ENCODE data around the gene MYCBP2. TPM values are rescaled to one million over a fixed set of nuclear protein-coding genes. Genes with fewer than 3 reads are reported as not detected.
"Not testable (repeated sequence)": the region's sequence is repeated elsewhere in the genome, so short reads cannot be mapped to it uniquely, and the experiment has no call there.

MYCBP2 gene
- total RNA-seq, 1 donor from 2014 or later, result 191 TPM

DNA sequence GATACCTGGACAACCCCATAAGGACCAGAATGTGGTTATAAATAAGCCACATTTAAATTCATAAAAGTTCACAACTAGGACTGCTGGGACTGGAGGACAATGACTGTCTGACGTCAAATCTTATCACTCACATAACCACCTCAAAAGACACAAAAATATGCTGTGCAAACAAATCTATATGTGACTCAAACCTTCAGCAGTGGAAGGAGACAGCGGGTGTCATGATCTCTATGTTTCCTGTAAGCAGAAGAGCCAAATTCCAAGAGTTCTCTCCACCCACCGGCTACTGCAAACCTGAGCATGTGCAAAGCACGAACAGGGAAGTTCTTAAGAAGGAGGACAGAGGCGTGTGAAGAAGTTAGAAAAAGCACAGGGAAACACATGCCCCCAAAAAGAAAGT is 113.2 kb downstream of the MYCBP2 start:
- Histone ChIP-seq H3K27me3 (no peaks in the 10 kb centered on the region), H3K4me1 (no peaks in the 10 kb centered on the region), H3K27ac (no peak overlapping the region), H3K9me3 (no peaks in the 10 kb centered on the region), H3K4me3 (no peak overlapping the region), H3K36me3 (peaks cover 0 to 40% of the 10 kb centered on the region in 2 donors)
- TF ChIP-seq POLR2A (IDR thresholded peaks at IDR 0.05), result no peak
- TF ChIP-seq POLR2AphosphoS5 (IDR thresholded peaks at IDR 0.05; ENCODE audit: insufficient read depth in 1 of 2, low read depth in 1 of 2), result no peak
- TF ChIP-seq, protein P1, sequence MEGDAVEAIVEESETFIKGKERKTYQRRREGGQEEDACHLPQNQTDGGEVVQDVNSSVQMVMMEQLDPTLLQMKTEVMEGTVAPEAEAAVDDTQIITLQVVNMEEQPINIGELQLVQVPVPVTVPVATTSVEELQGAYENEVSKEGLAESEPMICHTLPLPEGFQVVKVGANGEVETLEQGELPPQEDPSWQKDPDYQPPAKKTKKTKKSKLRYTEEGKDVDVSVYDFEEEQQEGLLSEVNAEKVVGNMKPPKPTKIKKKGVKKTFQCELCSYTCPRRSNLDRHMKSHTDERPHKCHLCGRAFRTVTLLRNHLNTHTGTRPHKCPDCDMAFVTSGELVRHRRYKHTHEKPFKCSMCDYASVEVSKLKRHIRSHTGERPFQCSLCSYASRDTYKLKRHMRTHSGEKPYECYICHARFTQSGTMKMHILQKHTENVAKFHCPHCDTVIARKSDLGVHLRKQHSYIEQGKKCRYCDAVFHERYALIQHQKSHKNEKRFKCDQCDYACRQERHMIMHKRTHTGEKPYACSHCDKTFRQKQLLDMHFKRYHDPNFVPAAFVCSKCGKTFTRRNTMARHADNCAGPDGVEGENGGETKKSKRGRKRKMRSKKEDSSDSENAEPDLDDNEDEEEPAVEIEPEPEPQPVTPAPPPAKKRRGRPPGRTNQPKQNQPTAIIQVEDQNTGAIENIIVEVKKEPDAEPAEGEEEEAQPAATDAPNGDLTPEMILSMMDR (IDR thresholded peaks at IDR 0.05), result no peak
- intact Hi-C loops (cut with DNase I), result no loop called here
- no peak for DNase-seq (ENCODE audit: extremely low spot score in 2 of 2)

DNA sequence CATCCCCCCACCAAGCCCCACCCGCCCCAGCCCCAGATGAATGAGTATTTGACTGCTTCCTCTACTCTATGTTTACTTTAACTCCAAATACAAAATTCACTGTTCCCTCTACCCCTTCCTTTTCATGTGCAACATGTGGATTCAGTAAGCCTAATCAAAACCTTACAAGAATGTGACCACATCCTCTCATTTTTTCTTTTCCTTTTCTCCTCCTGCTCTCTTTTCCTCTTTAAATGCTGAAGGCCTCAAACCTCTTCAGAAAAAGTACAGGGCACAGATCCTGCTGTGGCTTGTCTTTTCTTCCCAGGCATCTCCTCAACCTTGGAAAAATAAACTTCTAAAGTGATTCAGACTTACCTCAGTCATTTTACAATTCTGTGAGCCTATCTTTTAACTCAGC is 119.0 kb downstream of the MYCBP2 start:
- peaks cover 0 to 27% of the 10 kb centered on the region in 2 donors for H3K36me3 ChIP-seq
- intact Hi-C loops (cut with DNase I), result no loop called here

DNA sequence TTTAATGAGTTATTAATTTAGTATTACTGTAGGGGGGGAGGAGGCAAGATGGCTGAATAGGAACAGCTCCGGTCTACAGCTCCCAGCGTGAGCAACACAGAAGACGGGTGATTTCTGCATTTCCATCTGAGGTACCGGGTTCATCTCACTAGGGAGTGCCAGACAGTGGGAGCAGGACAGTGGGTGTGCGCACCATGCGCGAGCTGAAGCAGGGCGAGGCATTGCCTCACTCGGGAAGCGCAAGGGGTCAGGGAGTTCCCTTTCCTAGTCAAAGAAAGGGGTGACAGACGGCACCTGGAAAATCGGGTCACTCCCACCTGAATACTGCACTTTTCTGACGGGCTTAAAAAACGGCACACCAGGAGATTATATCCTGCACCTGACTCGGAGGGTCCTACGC is 127.9 kb downstream of the MYCBP2 start:
- H3K27me3 ChIP-seq; H3K27ac ChIP-seq; H3K9me3 ChIP-seq; H3K4me1 ChIP-seq; intact Hi-C loops (cut with DNase I); DNase-seq (ENCODE audit: extremely low spot score in 2 of 2); H3K4me3 ChIP-seq: not testable (repeated sequence)
- peaks cover 0 to 15% of the 10 kb centered on the region in 2 donors for H3K36me3 ChIP-seq

More for the DNA sequence above, 119.0 kb downstream of the MYCBP2 start:
- H3K27ac ChIP-seq, result no peak overlapping the region
- TF ChIP-seq POLR2AphosphoS5 (IDR thresholded peaks at IDR 0.05; ENCODE audit: insufficient read depth in 1 of 2, low read depth in 1 of 2), result no peak
- no peak for TF ChIP-seq POLR2A (IDR thresholded peaks at IDR 0.05)
- TF ChIP-seq, protein P1 (IDR thresholded peaks at IDR 0.05), result no peak
- H3K27me3 ChIP-seq, result no peaks in the 10 kb centered on the region
- no peaks in the 10 kb centered on the region for H3K9me3 ChIP-seq
- H3K4me1 ChIP-seq, result no peaks in the 10 kb centered on the region
- no peak for DNase-seq (ENCODE audit: extremely low spot score in 2 of 2)
- no peak overlapping the region for H3K4me3 ChIP-seq

DNA sequence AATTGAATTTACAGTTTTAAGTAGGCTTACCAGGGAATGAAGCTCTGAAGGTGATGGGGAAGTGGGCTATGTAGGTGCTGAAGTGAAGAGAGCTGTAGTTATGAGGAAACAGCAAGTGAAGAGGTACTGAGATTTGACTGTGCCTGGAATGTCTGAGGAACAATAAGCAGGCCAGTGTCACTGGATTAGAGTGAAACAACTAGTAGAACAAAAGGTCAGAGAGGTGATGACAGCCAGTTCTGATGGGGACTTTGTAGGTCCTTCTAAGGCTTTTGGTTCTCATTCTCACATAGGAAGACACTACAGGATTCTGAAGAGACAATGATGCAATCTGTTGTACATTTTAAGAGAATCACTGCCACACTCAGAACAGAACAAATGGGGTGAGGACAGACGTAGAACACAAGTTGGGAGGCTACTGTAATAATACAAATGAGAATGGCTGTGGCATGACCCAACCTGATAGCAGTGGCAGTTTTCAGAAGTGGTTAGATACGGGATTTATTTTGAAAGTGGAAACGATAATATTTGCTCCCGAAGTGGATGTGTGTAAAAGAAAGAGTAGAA is 130.8 kb downstream of the MYCBP2 start:
- Histone ChIP-seq H3K4me1 (no peaks in the 10 kb centered on the region), H3K4me3 (no peak overlapping the region), H3K27me3 (no peaks in the 10 kb centered on the region), H3K36me3 (peaks cover 0 to 15% of the 10 kb centered on the region in 2 donors), H3K27ac (no peak overlapping the region), H3K9me3 (no peaks in the 10 kb centered on the region)
- TF ChIP-seq POLR2A (IDR thresholded peaks at IDR 0.05), result no peak
- TF ChIP-seq, protein P1 (IDR thresholded peaks at IDR 0.05), result no peak
- TF ChIP-seq POLR2AphosphoS5 (IDR thresholded peaks at IDR 0.05; ENCODE audit: insufficient read depth in 1 of 2, low read depth in 1 of 2), result no peak
- intact Hi-C loops (cut with DNase I), result no loop called here
- DNase-seq (ENCODE audit: extremely low spot score in 2 of 2), result no peak

DNA sequence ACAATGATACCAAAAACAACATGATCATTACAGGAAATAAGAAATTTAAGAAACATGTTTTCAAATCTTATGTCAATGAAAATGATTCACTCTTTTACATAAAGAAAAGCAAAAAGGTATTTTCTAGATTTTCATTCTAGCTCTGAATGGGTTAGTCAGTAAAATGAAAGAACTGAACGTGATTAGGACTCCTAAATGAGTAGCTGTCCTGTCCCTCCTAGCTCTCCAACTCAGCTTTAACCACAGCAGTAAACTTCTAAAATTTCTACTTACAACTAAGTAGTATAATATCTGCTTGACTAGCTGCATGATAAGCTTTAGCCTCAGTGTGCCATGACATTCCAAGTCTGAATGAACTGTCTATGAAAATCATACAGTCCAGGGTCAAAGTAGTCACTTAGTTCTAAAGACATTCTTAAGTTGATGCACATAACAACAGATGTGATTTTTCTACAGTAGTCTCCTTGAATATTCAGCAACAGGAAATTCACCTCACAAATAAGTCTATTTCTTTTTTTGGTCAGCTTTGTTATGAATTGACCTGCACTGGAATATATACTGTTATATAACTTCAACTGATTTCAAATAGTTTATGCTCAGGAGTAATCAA is 136.4 kb downstream of the MYCBP2 start:
- H3K27ac ChIP-seq, result no peak overlapping the region
- H3K4me1 ChIP-seq, result no peaks in the 10 kb centered on the region
- DNase-seq (ENCODE audit: extremely low spot score in 2 of 2), result no peak
- TF ChIP-seq POLR2A (IDR thresholded peaks at IDR 0.05) (no peak), POLR2AphosphoS5 (IDR thresholded peaks at IDR 0.05; ENCODE audit: insufficient read depth in 1 of 2, low read depth in 1 of 2) (no peak)
- TF ChIP-seq, protein P1 (IDR thresholded peaks at IDR 0.05), result no peak
- H3K36me3 ChIP-seq, result peaks cover 0 to 35% of the 10 kb centered on the region in 2 donors
- no peaks in the 10 kb centered on the region for H3K27me3 ChIP-seq
- H3K4me3 ChIP-seq, result no peak overlapping the region
- no peaks in the 10 kb centered on the region for H3K9me3 ChIP-seq
- intact Hi-C loops (cut with DNase I), result no loop called here

All from vagina (tissue), 2 donors.